ENCODE measurements around the gene CNIH3.

Gene CNIH3

DNA sequence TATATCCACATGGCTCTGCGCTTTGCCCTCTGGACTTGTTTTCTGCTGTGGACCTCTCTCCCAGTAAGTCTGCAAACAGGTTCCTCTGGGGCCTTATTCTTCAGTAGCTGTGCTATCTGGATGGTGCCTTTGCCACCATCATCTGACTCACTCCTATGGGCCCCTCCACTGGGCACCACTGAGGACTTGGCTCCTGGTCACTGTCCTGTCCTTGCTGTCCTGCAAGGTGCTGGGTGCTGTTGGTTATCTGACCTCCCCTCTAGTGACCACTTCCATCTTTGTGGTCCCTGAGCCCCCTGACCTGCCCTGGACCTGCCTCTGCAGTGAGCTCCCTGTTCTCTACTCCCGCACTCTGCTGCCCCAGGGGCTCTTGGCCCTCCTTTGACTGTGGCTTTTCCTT lies 6.7 kb downstream of the CNIH3 start:
- TF ChIP-seq ZFP3 (CRISPR knock-in tag; IDR thresholded peaks at IDR 0.05) (no peak), ARNTL (CRISPR knock-in tag; IDR thresholded peaks at IDR 0.05; ENCODE audit: borderline replicate concordance, low read depth) (no peak), ZC3H10 (CRISPR knock-in tag; IDR thresholded peaks at IDR 0.05) (no peak), GLIS3 (CRISPR knock-in tag; IDR thresholded peaks at IDR 0.05) (no peak), ZNF8 (CRISPR knock-in tag; IDR thresholded peaks at IDR 0.05) (no peak), OSR1 (CRISPR knock-in tag; IDR thresholded peaks at IDR 0.05) (no peak), ISL1 (CRISPR knock-in tag; IDR thresholded peaks at IDR 0.05) (no peak), ZNF565 (CRISPR knock-in tag; conservative IDR thresholded peaks at IDR 0.05; ENCODE audit: low read depth) (no peak), SNAI2 (CRISPR knock-in tag; IDR thresholded peaks at IDR 0.05) (no peak), RARB (CRISPR knock-in tag; IDR thresholded peaks at IDR 0.05) (no peak), BACH2 (CRISPR knock-in tag; IDR thresholded peaks at IDR 0.05; ENCODE audit: borderline replicate concordance) (no peak)
- TF ChIP-seq, protein P1, sequence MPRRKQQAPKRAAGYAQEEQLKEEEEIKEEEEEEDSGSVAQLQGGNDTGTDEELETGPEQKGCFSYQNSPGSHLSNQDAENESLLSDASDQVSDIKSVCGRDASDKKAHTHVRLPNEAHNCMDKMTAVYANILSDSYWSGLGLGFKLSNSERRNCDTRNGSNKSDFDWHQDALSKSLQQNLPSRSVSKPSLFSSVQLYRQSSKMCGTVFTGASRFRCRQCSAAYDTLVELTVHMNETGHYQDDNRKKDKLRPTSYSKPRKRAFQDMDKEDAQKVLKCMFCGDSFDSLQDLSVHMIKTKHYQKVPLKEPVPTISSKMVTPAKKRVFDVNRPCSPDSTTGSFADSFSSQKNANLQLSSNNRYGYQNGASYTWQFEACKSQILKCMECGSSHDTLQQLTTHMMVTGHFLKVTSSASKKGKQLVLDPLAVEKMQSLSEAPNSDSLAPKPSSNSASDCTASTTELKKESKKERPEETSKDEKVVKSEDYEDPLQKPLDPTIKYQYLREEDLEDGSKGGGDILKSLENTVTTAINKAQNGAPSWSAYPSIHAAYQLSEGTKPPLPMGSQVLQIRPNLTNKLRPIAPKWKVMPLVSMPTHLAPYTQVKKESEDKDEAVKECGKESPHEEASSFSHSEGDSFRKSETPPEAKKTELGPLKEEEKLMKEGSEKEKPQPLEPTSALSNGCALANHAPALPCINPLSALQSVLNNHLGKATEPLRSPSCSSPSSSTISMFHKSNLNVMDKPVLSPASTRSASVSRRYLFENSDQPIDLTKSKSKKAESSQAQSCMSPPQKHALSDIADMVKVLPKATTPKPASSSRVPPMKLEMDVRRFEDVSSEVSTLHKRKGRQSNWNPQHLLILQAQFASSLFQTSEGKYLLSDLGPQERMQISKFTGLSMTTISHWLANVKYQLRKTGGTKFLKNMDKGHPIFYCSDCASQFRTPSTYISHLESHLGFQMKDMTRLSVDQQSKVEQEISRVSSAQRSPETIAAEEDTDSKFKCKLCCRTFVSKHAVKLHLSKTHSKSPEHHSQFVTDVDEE (CRISPR knock-in tag; IDR thresholded peaks at IDR 0.05) = no peak
- TF ChIP-seq, protein P2, sequence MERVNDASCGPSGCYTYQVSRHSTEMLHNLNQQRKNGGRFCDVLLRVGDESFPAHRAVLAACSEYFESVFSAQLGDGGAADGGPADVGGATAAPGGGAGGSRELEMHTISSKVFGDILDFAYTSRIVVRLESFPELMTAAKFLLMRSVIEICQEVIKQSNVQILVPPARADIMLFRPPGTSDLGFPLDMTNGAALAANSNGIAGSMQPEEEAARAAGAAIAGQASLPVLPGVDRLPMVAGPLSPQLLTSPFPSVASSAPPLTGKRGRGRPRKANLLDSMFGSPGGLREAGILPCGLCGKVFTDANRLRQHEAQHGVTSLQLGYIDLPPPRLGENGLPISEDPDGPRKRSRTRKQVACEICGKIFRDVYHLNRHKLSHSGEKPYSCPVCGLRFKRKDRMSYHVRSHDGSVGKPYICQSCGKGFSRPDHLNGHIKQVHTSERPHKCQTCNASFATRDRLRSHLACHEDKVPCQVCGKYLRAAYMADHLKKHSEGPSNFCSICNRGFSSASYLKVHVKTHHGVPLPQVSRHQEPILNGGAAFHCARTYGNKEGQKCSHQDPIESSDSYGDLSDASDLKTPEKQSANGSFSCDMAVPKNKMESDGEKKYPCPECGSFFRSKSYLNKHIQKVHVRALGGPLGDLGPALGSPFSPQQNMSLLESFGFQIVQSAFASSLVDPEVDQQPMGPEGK (CRISPR knock-in tag; IDR thresholded peaks at IDR 0.05; ENCODE audit: borderline replicate concordance) = no peak
- TF ChIP-seq, protein P3, sequence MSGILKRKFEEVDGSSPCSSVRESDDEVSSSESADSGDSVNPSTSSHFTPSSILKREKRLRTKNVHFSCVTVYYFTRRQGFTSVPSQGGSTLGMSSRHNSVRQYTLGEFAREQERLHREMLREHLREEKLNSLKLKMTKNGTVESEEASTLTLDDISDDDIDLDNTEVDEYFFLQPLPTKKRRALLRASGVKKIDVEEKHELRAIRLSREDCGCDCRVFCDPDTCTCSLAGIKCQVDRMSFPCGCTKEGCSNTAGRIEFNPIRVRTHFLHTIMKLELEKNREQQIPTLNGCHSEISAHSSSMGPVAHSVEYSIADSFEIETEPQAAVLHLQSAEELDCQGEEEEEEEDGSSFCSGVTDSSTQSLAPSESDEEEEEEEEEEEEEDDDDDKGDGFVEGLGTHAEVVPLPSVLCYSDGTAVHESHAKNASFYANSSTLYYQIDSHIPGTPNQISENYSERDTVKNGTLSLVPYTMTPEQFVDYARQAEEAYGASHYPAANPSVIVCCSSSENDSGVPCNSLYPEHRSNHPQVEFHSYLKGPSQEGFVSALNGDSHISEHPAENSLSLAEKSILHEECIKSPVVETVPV (CRISPR knock-in tag; IDR thresholded peaks at IDR 0.05) = no peak
- no peak for ATAC-seq

DNA sequence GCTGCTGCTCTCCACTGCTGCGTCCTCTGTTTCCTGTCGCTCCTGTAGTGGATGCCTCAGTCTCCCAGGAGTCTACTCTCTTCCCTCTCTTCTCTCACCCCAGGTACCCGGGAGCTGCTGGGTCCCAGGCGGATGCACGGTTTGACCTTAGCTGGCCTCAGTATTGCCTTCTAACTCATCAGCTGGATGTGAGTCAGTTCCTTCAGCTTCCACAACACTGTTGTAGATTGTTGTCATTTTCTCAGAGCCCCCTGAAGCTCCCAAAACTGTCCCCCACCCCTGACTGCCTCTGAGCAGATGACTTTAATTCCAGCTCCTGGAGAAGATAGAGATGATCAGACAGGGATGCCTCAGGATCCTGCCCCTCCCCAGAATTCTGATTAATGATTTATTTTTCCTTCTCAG lies 7.2 kb downstream of the CNIH3 start:
- ATAC-seq = peak; percentile 41
- TF ChIP-seq, protein P3 (CRISPR knock-in tag; IDR thresholded peaks at IDR 0.05) = no peak
- no peak for TF ChIP-seq ZNF565 (CRISPR knock-in tag; conservative IDR thresholded peaks at IDR 0.05; ENCODE audit: low read depth)
- TF ChIP-seq ESRRG (CRISPR knock-in tag; IDR thresholded peaks at IDR 0.05) = no peak
- no peak for TF ChIP-seq ARNTL (CRISPR knock-in tag; IDR thresholded peaks at IDR 0.05; ENCODE audit: borderline replicate concordance, low read depth)
- no peak for TF ChIP-seq TCF4 (CRISPR knock-in tag; IDR thresholded peaks at IDR 0.05; ENCODE audit: borderline replicate concordance)
- no peak for TF ChIP-seq SNAI2 (CRISPR knock-in tag; IDR thresholded peaks at IDR 0.05)
- TF ChIP-seq, protein P4, sequence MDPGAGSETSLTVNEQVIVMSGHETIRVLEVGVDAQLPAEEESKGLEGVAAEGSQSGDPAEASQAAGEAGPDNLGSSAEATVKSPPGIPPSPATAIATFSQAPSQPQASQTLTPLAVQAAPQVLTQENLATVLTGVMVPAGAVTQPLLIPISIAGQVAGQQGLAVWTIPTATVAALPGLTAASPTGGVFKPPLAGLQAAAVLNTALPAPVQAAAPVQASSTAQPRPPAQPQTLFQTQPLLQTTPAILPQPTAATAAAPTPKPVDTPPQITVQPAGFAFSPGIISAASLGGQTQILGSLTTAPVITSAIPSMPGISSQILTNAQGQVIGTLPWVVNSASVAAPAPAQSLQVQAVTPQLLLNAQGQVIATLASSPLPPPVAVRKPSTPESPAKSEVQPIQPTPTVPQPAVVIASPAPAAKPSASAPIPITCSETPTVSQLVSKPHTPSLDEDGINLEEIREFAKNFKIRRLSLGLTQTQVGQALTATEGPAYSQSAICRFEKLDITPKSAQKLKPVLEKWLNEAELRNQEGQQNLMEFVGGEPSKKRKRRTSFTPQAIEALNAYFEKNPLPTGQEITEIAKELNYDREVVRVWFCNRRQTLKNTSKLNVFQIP (CRISPR knock-in tag; IDR thresholded peaks at IDR 0.05; ENCODE audit: borderline replicate concordance, low read depth) = no peak
- TF ChIP-seq TOX (CRISPR knock-in tag; IDR thresholded peaks at IDR 0.05; ENCODE audit: borderline replicate concordance) = no peak
- TF ChIP-seq, protein P5, sequence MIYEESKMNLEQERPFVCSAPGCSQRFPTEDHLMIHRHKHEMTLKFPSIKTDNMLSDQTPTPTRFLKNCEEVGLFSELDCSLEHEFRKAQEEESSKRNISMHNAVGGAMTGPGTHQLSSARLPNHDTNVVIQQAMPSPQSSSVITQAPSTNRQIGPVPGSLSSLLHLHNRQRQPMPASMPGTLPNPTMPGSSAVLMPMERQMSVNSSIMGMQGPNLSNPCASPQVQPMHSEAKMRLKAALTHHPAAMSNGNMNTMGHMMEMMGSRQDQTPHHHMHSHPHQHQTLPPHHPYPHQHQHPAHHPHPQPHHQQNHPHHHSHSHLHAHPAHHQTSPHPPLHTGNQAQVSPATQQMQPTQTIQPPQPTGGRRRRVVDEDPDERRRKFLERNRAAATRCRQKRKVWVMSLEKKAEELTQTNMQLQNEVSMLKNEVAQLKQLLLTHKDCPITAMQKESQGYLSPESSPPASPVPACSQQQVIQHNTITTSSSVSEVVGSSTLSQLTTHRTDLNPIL (CRISPR knock-in tag; IDR thresholded peaks at IDR 0.05; ENCODE audit: low read depth) = no peak
- no peak for TF ChIP-seq GLIS3 (CRISPR knock-in tag; IDR thresholded peaks at IDR 0.05)
- no peak for TF ChIP-seq ZNF8 (CRISPR knock-in tag; IDR thresholded peaks at IDR 0.05)
- no peak for TF ChIP-seq RARB (CRISPR knock-in tag; IDR thresholded peaks at IDR 0.05)
- TF ChIP-seq OSR1 (CRISPR knock-in tag; IDR thresholded peaks at IDR 0.05) = no peak
- TF ChIP-seq, protein P2 (CRISPR knock-in tag; IDR thresholded peaks at IDR 0.05; ENCODE audit: borderline replicate concordance) = no peak
- TF ChIP-seq, protein P1 (CRISPR knock-in tag; IDR thresholded peaks at IDR 0.05) = no peak
- TF ChIP-seq CSDC2 (CRISPR knock-in tag; IDR thresholded peaks at IDR 0.05) = no peak
- TF ChIP-seq ZFP30 (CRISPR knock-in tag; IDR thresholded peaks at IDR 0.05) = no peak
- no peak for TF ChIP-seq ZFP3 (CRISPR knock-in tag; IDR thresholded peaks at IDR 0.05)
- no peak for TF ChIP-seq ZC3H10 (CRISPR knock-in tag; IDR thresholded peaks at IDR 0.05)
- no peak for TF ChIP-seq BACH2 (CRISPR knock-in tag; IDR thresholded peaks at IDR 0.05; ENCODE audit: borderline replicate concordance)

All from SK-N-SH treated with all-trans-retinoic acid at 6 μM for 48 hours (cell line).